HepG2 (cell line): ENCODE measurements around the gene RAB1B. TPM values are rescaled to one million over a fixed set of nuclear protein-coding genes. Genes with fewer than 3 reads are reported as not detected.
A peak's percentile ranks its signal among the peaks of the same experiment; 100 is the strongest.

Experiments used
- ATF3 ChIP-seq: sonication (generic); formaldehyde crosslinking; IDR thresholded peaks from 2 replicates; pipeline ENCODE4 v1.4.0; 2020; ENCODE audit warnings: missing genetic modification reagents
- FOSL2 ChIP-seq: sonication (generic); formaldehyde crosslinking; IDR thresholded peaks from 2 replicates; pipeline ENCODE4 v1.4.0; 2020; ENCODE audit warnings: missing genetic modification reagents
- JUN ChIP-seq: sonication (generic); formaldehyde crosslinking; IDR thresholded peaks from 2 replicates; pipeline ENCODE4 v1.4.0; 2020; ENCODE audit warnings: mild to moderate bottlenecking, missing genetic modification reagents
- KLF15 ChIP-seq: sonication (generic); formaldehyde crosslinking; IDR thresholded peaks from 2 replicates; pipeline ENCODE4 v1.8.1; 2023; ENCODE audit warnings: borderline replicate concordance, mild to moderate bottlenecking, inconsistent platforms, missing genetic modification reagents, mixed read lengths
- NBN ChIP-seq: fragments of 450-650 bp; conservative IDR thresholded peaks from 2 replicates; pipeline ENCODE4 v1.6.1; 2017
- NFE2L1 ChIP-seq: sonication (generic); formaldehyde crosslinking; IDR thresholded peaks from 2 replicates; pipeline ENCODE4 v1.4.0; 2020; ENCODE audit warnings: missing genetic modification reagents, mild to moderate bottlenecking, borderline replicate concordance
- PHF21A ChIP-seq: sonication (generic); formaldehyde crosslinking; IDR thresholded peaks from 2 replicates; pipeline ENCODE4 v1.5.0; 2020; ENCODE audit warnings: mild to moderate bottlenecking, missing genetic modification reagents
- PITX1 ChIP-seq: sonication (generic); formaldehyde crosslinking; IDR thresholded peaks from 2 replicates; pipeline ENCODE4 v1.5.1; 2020; ENCODE audit warnings: mild to moderate bottlenecking, missing genetic modification reagents
- SAP130 ChIP-seq: IDR thresholded peaks from 2 replicates; pipeline ENCODE4 v1.6.1; 2016; ENCODE audit warnings: low read depth
- SMC3 ChIP-seq: IDR thresholded peaks from 2 replicates; pipeline ENCODE4 v1.6.1; 2011; ENCODE audit warnings: low read length, improper control_type of control experiment
- SUZ12 ChIP-seq: fragments of 150-350 bp; IDR thresholded peaks from 2 replicates; pipeline ENCODE4 v1.6.1; 2014; ENCODE audit warnings: low read depth, low read length
- ZBTB38 ChIP-seq: sonication (generic); formaldehyde crosslinking; IDR thresholded peaks from 2 replicates; pipeline ENCODE4 v1.5.1; 2020; ENCODE audit warnings: mild to moderate bottlenecking, missing genetic modification reagents
- ZBTB44 ChIP-seq: sonication (generic); formaldehyde crosslinking; IDR thresholded peaks from 2 replicates; pipeline ENCODE4 v1.4.0; 2020; ENCODE audit warnings: missing genetic modification reagents
- ZBTB46 ChIP-seq: sonication (generic); formaldehyde crosslinking; IDR thresholded peaks from 2 replicates; pipeline ENCODE4 v1.4.0; 2020; ENCODE audit warnings: mild to moderate bottlenecking, missing genetic modification reagents, borderline replicate concordance
- ZNF10 ChIP-seq: sonication (generic); formaldehyde crosslinking; IDR thresholded peaks from 2 replicates; pipeline ENCODE4 v1.4.0; 2020; ENCODE audit warnings: mild to moderate bottlenecking, low read depth, missing genetic modification reagents, borderline replicate concordance
- ZNF329 ChIP-seq: sonication (generic); formaldehyde crosslinking; IDR thresholded peaks from 2 replicates; pipeline ENCODE4 v1.9.0; 2021; ENCODE audit warnings: low read depth, mild to moderate bottlenecking, missing genetic modification reagents
- ZNF350 ChIP-seq: sonication (generic); formaldehyde crosslinking; IDR thresholded peaks from 2 replicates; pipeline ENCODE4 v1.4.0; 2020; ENCODE audit warnings: mild to moderate bottlenecking, low read depth, missing genetic modification reagents, borderline replicate concordance
- ZNF446 ChIP-seq: sonication (generic); formaldehyde crosslinking; IDR thresholded peaks from 2 replicates; pipeline ENCODE4 v1.5.0; 2020; ENCODE audit warnings: mild to moderate bottlenecking, missing genetic modification reagents
- ZNF550 ChIP-seq: sonication (generic); formaldehyde crosslinking; IDR thresholded peaks from 2 replicates; pipeline ENCODE4 v1.4.0; 2020; ENCODE audit warnings: mild to moderate bottlenecking, missing genetic modification reagents, borderline replicate concordance
- ZNF597 ChIP-seq: sonication (generic); formaldehyde crosslinking; IDR thresholded peaks from 2 replicates; pipeline ENCODE4 v1.5.0; 2020; ENCODE audit warnings: missing genetic modification reagents
- ZNF670 ChIP-seq: sonication (generic); formaldehyde crosslinking; IDR thresholded peaks from 2 replicates; pipeline ENCODE4 v1.8.0; 2022; ENCODE audit warnings: mild to moderate bottlenecking, missing genetic modification reagents, borderline replicate concordance
- ZNF766 ChIP-seq: sonication (generic); formaldehyde crosslinking; IDR thresholded peaks from 2 replicates; pipeline ENCODE4 v1.5.0; 2020; ENCODE audit warnings: missing genetic modification reagents, borderline replicate concordance
- polyA plus RNA-seq, 8 experiments: library from polyadenylated mRNA; depleted of rRNA in 3 of 8; stranded (reverse) in 7 of 8; unstranded in 1 of 8; fragments of >200 nt; fragmentation: Illumina TruSeq in 4 of 8; extraction: Trizol in 4 of 8; gene quantifications; 2 replicates each; pipeline versions ENCODE4 v1.2.1 to v1.2.3, GENCODE V29; 2011 to 2016; ENCODE audit warnings: low read depth in 4 of 8, missing spikeins in 1 of 8, mixed read lengths in 1 of 8; ENCODE audit not compliant: insufficient read depth in 1 of 8
- total RNA-seq, 5 experiments: library from RNA; depleted of rRNA; stranded (reverse); fragments of >200 nt; fragmentation: Illumina TruSeq; extraction: Trizol; gene quantifications; 2 replicates each; pipeline ENCODE4 v1.2.3, GENCODE V29; 2016; ENCODE audit warnings: low read depth in 1 of 5
- TF ChIP-seq, protein P1 (sequence below): IDR thresholded peaks from 2 replicates; pipeline ENCODE4 v1.6.1; 2016; ENCODE audit warnings: missing biosample characterization, missing genetic modification reagents, low read depth
- TF ChIP-seq, protein P2 (sequence below): sonication (generic); formaldehyde crosslinking; IDR thresholded peaks from 2 replicates; pipeline ENCODE4 v1.5.0; 2020; ENCODE audit warnings: mild to moderate bottlenecking, low read depth, missing genetic modification reagents, borderline replicate concordance

RAB1B gene
- total and polyA plus RNA-seq, 2 of the 13 experiments (the other 11 are each of a cell fraction or from before 2014, with no cell fraction given): 77.9 to 87.9 TPM

GRCh38 chr11:66313321-66314185 lies 45.1 kb downstream of the RAB1B start (continued):
- TF ChIP-seq ZBTB44 (CRISPR knock-in tag): no peak
- TF ChIP-seq ZNF766 (CRISPR knock-in tag): no peak
- no peak for TF ChIP-seq PITX1 (CRISPR knock-in tag)
- TF ChIP-seq NFE2L1: no peak
- no peak for TF ChIP-seq ZBTB38
- no peak for TF ChIP-seq ZNF350
- TF ChIP-seq ZNF329 (CRISPR knock-in tag): no peak
- TF ChIP-seq PHF21A (CRISPR knock-in tag): peak; percentile 38
- no peak for TF ChIP-seq ZBTB46 (CRISPR knock-in tag)
- TF ChIP-seq NBN: no peak
- no peak for TF ChIP-seq KLF15 (CRISPR knock-in tag)
- no peak for TF ChIP-seq FOSL2 (CRISPR knock-in tag)
- TF ChIP-seq ATF3 (CRISPR knock-in tag): no peak
- TF ChIP-seq SUZ12: no peak
- no peak for TF ChIP-seq SMC3
- TF ChIP-seq SAP130: peak; percentile 56; the same call in 1 of the 2 replicates
- TF ChIP-seq JUN: no peak
- TF ChIP-seq ZNF10 (CRISPR knock-in tag): no peak
- TF ChIP-seq, protein P1, sequence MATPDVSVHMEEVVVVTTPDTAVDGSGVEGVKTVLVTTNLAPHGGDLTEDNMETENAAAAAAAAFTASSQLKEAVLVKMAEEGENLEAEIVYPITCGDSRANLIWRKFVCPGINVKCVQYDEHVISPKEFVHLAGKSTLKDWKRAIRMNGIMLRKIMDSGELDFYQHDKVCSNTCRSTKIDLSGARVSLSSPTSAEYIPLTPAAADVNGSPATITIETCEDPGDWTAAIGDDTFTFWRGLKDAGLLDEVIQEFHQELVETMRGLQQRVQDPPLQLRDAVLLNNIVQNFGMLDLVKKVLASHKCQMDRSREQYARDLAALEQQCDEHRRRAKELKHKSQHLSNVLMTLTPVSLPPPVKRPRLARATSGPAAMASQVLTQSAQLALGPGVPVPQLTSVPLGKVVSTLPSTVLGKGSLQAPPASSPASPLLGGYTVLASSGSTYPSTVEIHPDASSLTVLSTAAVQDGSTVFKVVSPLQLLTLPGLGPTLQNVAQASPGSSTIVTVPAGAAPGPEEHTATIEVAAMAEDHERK (CRISPR knock-in tag): no peak
- TF ChIP-seq ZNF550 (CRISPR knock-in tag): no peak
- no peak for TF ChIP-seq ZNF597
- no peak for TF ChIP-seq ZNF670
- TF ChIP-seq, protein P2, sequence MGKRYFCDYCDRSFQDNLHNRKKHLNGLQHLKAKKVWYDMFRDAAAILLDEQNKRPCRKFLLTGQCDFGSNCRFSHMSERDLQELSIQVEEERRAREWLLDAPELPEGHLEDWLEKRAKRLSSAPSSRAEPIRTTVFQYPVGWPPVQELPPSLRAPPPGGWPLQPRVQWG: no peak
- TF ChIP-seq ZNF446 (CRISPR knock-in tag): no peak
